Ureter (tissue), 1 donor: ENCODE measurements around the gene CCDC185. TPM values are rescaled to one million over a fixed set of nuclear protein-coding genes. Genes with fewer than 3 reads are reported as not detected.
"Not testable (repeated sequence)": the region's sequence is repeated elsewhere in the genome, so short reads cannot be mapped to it uniquely, and the experiment has no call there.

Experiments used
- DNase-seq: peaks from one replicate; pipeline ENCODE4 v3.0.0-alpha.2; 2020; ENCODE audit warnings: low spot score
- total RNA-seq: library from RNA; stranded (reverse); gene quantifications from one replicate; pipeline ENCODE4 v1.2.4, GENCODE V29; 2023
- donor health status: DM: yes; HTN: yes; CAD: no.

CCDC185 gene
- total RNA-seq, 1 donor from 2014 or later: not detected

- no peak for DNase-seq
Observed at GRCh38 chr1:223394706-223395105, 1.5 kb downstream of the CCDC185 start.

GRCh38 chr1:223399393-223399792, 6.2 kb downstream of the CCDC185 start:
- not testable (repeated sequence) for DNase-seq

GRCh38 chr1:223401873-223402789, 8.9 kb downstream of the CCDC185 start:
- no peak for DNase-seq

- DNase-seq: no peak
Observed at GRCh38 chr1:223402790-223403142, 9.6 kb downstream of the CCDC185 start.

GRCh38 chr1:223403184-223403815, 10.1 kb downstream of the CCDC185 start:
- DNase-seq: no peak

- DNase-seq: no peak
Observed at GRCh38 chr1:223405507-223405906, 12.3 kb downstream of the CCDC185 start.

GRCh38 chr1:223410036-223410435, 16.8 kb downstream of the CCDC185 start:
- no peak for DNase-seq

GRCh38 chr1:223411309-223411708, 18.1 kb downstream of the CCDC185 start:
- DNase-seq: no peak

GRCh38 chr1:223411710-223412109, 18.5 kb downstream of the CCDC185 start:
- no peak for DNase-seq

- DNase-seq: no peak
Observed at GRCh38 chr1:223413216-223413615, 20.0 kb downstream of the CCDC185 start.

- DNase-seq: no peak
Observed at GRCh38 chr1:223417444-223417843, 24.2 kb downstream of the CCDC185 start.

- no peak for DNase-seq
Observed at GRCh38 chr1:223417903-223418663, 24.9 kb downstream of the CCDC185 start.

GRCh38 chr1:223419115-223419514, 25.9 kb downstream of the CCDC185 start:
- no peak for DNase-seq

GRCh38 chr1:223419561-223419960, 26.3 kb downstream of the CCDC185 start:
- no peak for DNase-seq

GRCh38 chr1:223421025-223421424, 27.8 kb downstream of the CCDC185 start:
- no peak for DNase-seq

GRCh38 chr1:223421676-223422075, 28.5 kb downstream of the CCDC185 start:
- no peak for DNase-seq

GRCh38 chr1:223422911-223423310, 29.7 kb downstream of the CCDC185 start:
- DNase-seq: no peak

GRCh38 chr1:223423641-223424233, 30.5 kb downstream of the CCDC185 start:
- DNase-seq: no peak

GRCh38 chr1:223425550-223425949, 32.3 kb downstream of the CCDC185 start:
- DNase-seq: no peak

GRCh38 chr1:223426936-223427335, 33.7 kb downstream of the CCDC185 start:
- no peak for DNase-seq

- no peak for DNase-seq
Observed at GRCh38 chr1:223429313-223429731, 36.1 kb downstream of the CCDC185 start.

- DNase-seq: no peak
Observed at GRCh38 chr1:223429821-223430220, 36.6 kb downstream of the CCDC185 start.
